Stomach smooth muscle (tissue), 2 donors: ENCODE results near the gene NBL1.
A peak's percentile ranks its signal among the peaks of the same experiment; 100 is the strongest.

Source experiments
- H3K27ac ChIP-seq: one replicate; pipeline ENCODE4 v1.7.0; 2013; ENCODE audit warnings: mild to moderate bottlenecking, low read length, inconsistent platforms
- H3K27me3 ChIP-seq, 2 donors: one replicate each; pipeline ENCODE4 v1.7.0; 2013; ENCODE audit warnings: low read length in 2 of 2; ENCODE audit not compliant: insufficient read depth in 2 of 2, control insufficient read depth in 1 of 2
- H3K36me3 ChIP-seq, 2 donors: one replicate each; pipeline ENCODE4 v1.7.0; 2013; ENCODE audit warnings: low read length in 2 of 2; ENCODE audit not compliant: control insufficient read depth in 2 of 2, insufficient read depth in 2 of 2
- H3K4me1 ChIP-seq: one replicate; pipeline ENCODE4 v1.7.0; 2013; ENCODE audit warnings: low read length; ENCODE audit not compliant: control insufficient read depth, insufficient read depth
- H3K4me3 ChIP-seq, 2 donors: one replicate each; pipeline ENCODE4 v1.7.0; 2013; ENCODE audit warnings: low read length in 2 of 2
- H3K9ac ChIP-seq, 2 donors: one replicate each; pipeline ENCODE4 v1.7.0; 2013; ENCODE audit warnings: low read length in 2 of 2, mild to moderate bottlenecking in 1 of 2
- H3K9me3 ChIP-seq, 2 donors: one replicate each; pipeline ENCODE4 v1.7.0; 2013; ENCODE audit warnings: low read length in 2 of 2; ENCODE audit not compliant: control insufficient read depth in 2 of 2
- donor health status: healthy.
- donor health status: Pancreatic carcinoma.

The NBL1 gene, protein sequence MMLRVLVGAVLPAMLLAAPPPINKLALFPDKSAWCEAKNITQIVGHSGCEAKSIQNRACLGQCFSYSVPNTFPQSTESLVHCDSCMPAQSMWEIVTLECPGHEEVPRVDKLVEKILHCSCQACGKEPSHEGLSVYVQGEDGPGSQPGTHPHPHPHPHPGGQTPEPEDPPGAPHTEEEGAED

DNA sequence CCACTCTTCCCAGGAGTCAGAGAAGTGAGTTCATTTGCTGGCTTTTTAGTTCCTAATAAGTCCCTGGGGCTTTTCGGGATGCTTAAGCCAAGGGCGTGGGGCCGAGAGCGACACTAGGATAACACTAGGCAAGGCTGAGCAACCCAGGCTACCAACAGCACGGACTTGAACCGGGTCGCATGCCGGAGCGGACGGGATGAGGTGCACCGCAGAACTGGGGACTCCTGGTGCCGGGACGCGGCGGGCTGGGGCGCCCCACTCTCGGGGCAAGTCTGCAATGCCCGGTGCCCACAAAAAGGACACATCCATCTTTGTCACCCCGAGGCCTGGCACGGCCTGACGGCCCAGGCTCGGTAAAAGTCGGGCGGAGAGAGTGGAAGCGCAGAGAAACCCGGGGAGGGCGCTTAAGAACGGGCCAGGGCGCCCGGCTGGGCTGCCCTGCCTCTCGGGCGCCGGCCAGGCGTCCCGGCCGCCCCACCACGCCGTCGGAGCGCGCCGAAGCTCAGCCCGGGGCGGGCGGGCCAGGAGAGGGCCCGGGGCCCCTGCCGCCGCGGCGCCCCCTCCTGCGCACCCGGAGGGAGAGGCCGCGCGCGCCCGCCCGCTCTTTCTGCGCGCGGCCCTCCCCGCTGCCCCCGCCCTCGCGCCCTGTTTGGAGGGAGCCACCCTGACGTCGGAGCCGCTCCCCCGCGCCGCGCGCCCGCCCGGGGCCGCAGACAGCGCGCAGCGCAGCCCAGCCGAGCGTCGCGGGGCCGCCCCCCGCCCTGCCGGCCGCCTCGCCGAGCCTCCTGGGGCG is at the start of gene NBL1:
TSS of gene NBL1 (plus strand) at position 710 of the 793 bp plus-strand sequence. CDS start 10,720 bp downstream, outside the sequence.
- peak within 1 kb of the TSS; percentile 84 to 93 for H3K4me3 ChIP-seq
- H3K4me1 ChIP-seq = peaks cover 50% of the 10 kb centered on the region
- H3K9me3 ChIP-seq = no peaks in the 10 kb centered on the region
- H3K27ac ChIP-seq = peak within 1 kb of the TSS; percentile 83
- H3K36me3 ChIP-seq = no peaks in the 10 kb centered on the region
- H3K9ac ChIP-seq = peak within 1 kb of the TSS; percentile 90 to 92
- H3K27me3 ChIP-seq = no peaks in the 10 kb centered on the region

DNA sequence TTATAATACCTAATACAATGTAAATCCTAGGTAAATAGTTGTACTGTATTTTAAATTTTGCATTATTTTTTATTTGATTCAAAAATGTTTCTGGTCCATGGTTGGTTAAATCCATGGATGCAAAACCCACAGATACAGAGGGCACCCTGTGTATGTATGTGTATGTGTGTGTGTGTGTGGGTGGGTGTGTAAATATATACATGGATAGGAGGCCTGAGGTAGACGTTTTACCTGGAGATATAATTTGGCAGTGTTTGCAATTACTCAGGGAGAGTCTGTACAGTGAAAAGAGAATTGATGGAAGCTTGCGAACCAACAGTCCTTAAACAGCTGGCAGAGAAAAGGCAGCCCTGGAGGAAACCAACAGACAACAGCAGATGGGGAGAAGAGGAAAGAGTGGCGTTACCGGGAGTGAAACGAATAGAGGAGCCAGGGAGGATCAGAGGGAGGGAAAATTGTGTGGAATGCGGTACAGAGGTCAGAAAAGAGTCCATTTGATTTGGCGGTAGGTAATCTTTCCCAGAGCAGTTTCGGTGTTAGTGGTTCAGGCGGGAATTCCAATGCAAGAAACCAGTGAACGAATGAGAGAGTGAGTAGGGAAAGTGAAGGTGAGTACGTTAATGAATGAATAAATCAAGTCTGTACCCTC is 47.9 kb upstream of the NBL1 start:
- H3K4me1 ChIP-seq = peaks cover 16% of the 10 kb centered on the region
- H3K27ac ChIP-seq = peak overlapping the region; percentile 95
- no peaks in the 10 kb centered on the region for H3K36me3 ChIP-seq
- no peaks in the 10 kb centered on the region for H3K9me3 ChIP-seq
- H3K4me3 ChIP-seq = peak overlapping the region; percentile 73 to 93
- peak overlapping the region; percentile 66 to 96 for H3K9ac ChIP-seq
- H3K27me3 ChIP-seq = no peaks in the 10 kb centered on the region

DNA sequence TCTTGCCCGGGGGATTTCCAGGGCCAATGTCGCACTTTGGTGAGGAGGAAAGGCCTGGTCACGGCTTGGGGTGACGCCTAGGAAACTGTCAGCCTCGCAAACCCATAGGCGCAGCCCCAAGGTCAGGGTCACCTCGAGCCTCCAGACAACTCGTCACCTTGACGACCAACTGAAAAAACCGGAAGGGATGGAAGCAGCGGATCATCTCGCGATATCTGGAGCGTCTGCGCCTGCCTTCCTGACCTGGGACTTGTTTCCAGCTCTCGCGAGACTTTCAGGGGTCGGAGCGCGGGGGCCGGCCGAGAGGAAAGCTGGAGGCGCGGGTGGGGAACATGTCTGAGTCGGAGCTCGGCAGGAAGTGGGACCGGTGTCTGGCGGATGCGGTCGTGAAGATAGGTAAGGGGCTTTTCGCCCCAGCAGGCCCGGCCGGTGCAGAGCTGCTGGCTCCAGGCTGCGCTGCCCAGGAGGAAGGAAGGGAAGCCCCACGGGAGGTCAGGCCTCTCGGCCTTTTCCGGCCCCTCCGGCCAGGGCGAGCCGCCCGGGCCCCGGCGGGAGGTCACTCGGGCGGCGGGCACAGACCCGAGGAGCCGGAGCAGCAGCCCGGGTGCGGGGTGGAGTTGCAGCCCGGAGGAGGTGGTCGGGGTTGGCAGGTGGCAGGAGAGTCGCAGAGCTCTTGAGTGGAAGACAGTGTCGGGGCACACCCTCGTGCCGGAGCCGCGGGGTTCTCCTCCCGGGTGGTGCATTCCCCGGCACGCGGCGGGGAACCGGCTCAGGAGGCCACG is 47.2 kb upstream of the NBL1 start:
- Histone ChIP-seq H3K36me3 (no peaks in the 10 kb centered on the region), H3K9ac (peak overlapping the region; percentile 66 to 96), H3K27ac (peak overlapping the region; percentile 95), H3K4me1 (peaks cover 16% of the 10 kb centered on the region), H3K27me3 (no peaks in the 10 kb centered on the region), H3K4me3 (peak overlapping the region; percentile 73 to 93), H3K9me3 (no peaks in the 10 kb centered on the region)

GRCh38 chr1:19597496-19598309 is 46.4 kb upstream of the NBL1 start:
- peak overlapping the region; percentile 95 for H3K27ac ChIP-seq
- no peaks in the 10 kb centered on the region for H3K36me3 ChIP-seq
- peaks cover 17% of the 10 kb centered on the region for H3K4me1 ChIP-seq
- H3K9me3 ChIP-seq = no peaks in the 10 kb centered on the region
- no peaks in the 10 kb centered on the region for H3K27me3 ChIP-seq
- H3K9ac ChIP-seq = peak overlapping the region; percentile 66 to 96
- peak overlapping the region; percentile 73 to 93 for H3K4me3 ChIP-seq

DNA sequence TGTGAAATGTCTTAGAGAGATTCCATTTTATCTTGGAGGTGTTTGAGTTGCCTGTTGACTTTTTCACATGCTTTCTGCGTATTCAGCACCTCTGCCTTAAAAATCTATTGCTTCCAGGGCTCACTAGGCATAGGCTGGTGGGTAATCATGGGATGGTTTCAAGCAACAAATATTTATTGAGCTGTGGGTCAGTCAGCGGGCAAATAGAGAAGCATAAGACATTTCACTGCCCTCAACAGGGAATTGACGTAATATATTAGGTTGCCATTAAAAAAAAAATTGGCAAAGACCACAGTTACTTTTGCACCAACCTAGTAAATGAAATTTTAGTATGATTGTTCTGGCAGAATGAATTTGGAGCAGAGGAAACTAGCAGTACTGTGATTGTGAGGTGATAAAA is 44.3 kb upstream of the NBL1 start:
- Histone ChIP-seq H3K27me3 (no peaks in the 10 kb centered on the region), H3K36me3 (no peaks in the 10 kb centered on the region), H3K9me3 (no peaks in the 10 kb centered on the region), H3K4me3 (no peak overlapping the region), H3K27ac (no peak overlapping the region), H3K4me1 (peaks cover 25% of the 10 kb centered on the region), H3K9ac (no peak overlapping the region)

DNA sequence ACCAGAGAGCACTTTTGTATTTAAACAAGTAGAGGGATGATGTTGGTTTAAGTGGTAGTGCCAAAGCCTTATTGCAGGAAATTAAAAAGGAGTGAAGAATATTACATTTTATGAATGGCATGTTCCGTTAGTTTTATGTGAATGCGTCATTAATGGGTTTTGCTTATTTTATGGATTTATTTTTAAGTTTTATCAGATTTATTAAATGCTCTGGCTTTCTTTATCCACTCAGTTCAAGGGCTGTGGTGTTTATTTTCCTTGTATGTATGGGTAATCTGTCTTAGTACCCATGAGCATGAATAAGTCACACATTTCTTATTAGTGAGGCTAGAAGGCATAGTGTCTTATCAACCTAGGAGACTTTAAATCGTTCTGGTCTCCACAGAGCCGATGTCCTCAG is 41.6 kb upstream of the NBL1 start:
- no peak overlapping the region for H3K9ac ChIP-seq
- H3K9me3 ChIP-seq = no peaks in the 10 kb centered on the region
- H3K4me1 ChIP-seq = peaks cover 19% of the 10 kb centered on the region
- peak overlapping the region; percentile 50 for H3K27ac ChIP-seq
- no peak overlapping the region for H3K4me3 ChIP-seq
- H3K36me3 ChIP-seq = no peaks in the 10 kb centered on the region
- H3K27me3 ChIP-seq = no peaks in the 10 kb centered on the region

- no peaks in the 10 kb centered on the region for H3K36me3 ChIP-seq
- H3K4me1 ChIP-seq = peaks cover 12% of the 10 kb centered on the region
- H3K27ac ChIP-seq = no peak overlapping the region
Measured at GRCh38 chr1:19605967-19606366, 38.1 kb upstream of the NBL1 start.

GRCh38 chr1:19606817-19607642 is 37.1 kb upstream of the NBL1 start:
- peaks cover 12% of the 10 kb centered on the region for H3K4me1 ChIP-seq
- H3K36me3 ChIP-seq = no peaks in the 10 kb centered on the region
- H3K27ac ChIP-seq = no peak overlapping the region
- no peak overlapping the region for H3K4me3 ChIP-seq
- H3K9me3 ChIP-seq = no peaks in the 10 kb centered on the region
- H3K27me3 ChIP-seq = no peaks in the 10 kb centered on the region
- no peak overlapping the region for H3K9ac ChIP-seq

More at GRCh38 chr1:19605967-19606366, 38.1 kb upstream of the NBL1 start:
- no peaks in the 10 kb centered on the region for H3K9me3 ChIP-seq
- H3K4me3 ChIP-seq = no peak overlapping the region
- H3K9ac ChIP-seq = no peak overlapping the region
- no peaks in the 10 kb centered on the region for H3K27me3 ChIP-seq

DNA sequence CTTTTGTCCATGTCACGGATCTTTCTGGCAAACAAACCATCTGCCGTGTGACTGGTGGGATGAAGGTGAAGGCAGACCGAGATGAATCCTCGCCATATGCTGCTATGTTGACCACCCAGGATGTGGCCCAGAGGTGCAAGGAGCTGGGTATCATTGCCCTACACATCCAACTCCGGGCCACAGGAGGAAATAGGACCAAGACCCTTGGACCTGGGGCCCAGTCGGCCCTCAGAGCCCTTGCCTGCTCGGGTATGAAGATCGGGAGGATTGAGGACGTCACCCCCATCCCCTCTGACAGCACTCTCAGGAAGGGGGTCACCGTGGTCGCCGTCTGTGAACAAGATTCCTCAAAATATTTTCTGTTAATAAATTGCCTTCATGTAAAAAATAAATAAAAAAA is 35.9 kb upstream of the NBL1 start:
- Histone ChIP-seq H3K36me3 (no peaks in the 10 kb centered on the region), H3K9ac (no peak overlapping the region), H3K9me3 (no peaks in the 10 kb centered on the region), H3K4me1 (peaks cover 8% of the 10 kb centered on the region), H3K27ac (no peak overlapping the region), H3K27me3 (no peaks in the 10 kb centered on the region), H3K4me3 (no peak overlapping the region)
